HG02981 (cell line): ENCODE measurements around the gene APIP.
"Not testable (repeated sequence)": the region's sequence is repeated elsewhere in the genome, so short reads cannot be mapped to it uniquely, and the experiment has no call there.

Experiments
- ATAC-seq: cut with Tn5 transposase; IDR thresholded peaks from one replicate; pipeline ENCODE4 v1.9.1; 2021; ENCODE audit warnings: mild to moderate bottlenecking, moderate library complexity; ENCODE audit not compliant: unreplicated experiment

The APIP gene

GRCh38 chr11:34926101-34926830, 10.1 kb upstream of the APIP start:
- ATAC-seq = no peak

GRCh38 chr11:34924714-34925113, 8.5 kb upstream of the APIP start:
- ATAC-seq = no peak

- no peak for ATAC-seq
These were observed 5.0 kb upstream of the APIP start for GRCh38 chr11:34921156-34921555.

- ATAC-seq = peak; percentile 19
These were observed 928 bp upstream of the APIP start for GRCh38 chr11:34916843-34917770.

- peak; percentile 1 for ATAC-seq
These were observed 804 bp downstream of the APIP start for GRCh38 chr11:34915136-34916014.

- ATAC-seq = not testable (repeated sequence)
These were observed 2.6 kb downstream of the APIP start for GRCh38 chr11:34913556-34913955.

- ATAC-seq = no peak
These were observed 4.5 kb downstream of the APIP start for GRCh38 chr11:34911676-34912075.

GRCh38 chr11:34910817-34911216, 5.4 kb downstream of the APIP start:
- peak; percentile 43 for ATAC-seq

- no peak for ATAC-seq
These were observed 6.2 kb downstream of the APIP start for GRCh38 chr11:34909955-34910354.

- ATAC-seq = no peak
These were observed 6.8 kb downstream of the APIP start for GRCh38 chr11:34909415-34909814.

- ATAC-seq = no peak
These were observed 8.1 kb downstream of the APIP start for GRCh38 chr11:34907934-34908593.

- ATAC-seq = no peak
These were observed 10.5 kb downstream of the APIP start for GRCh38 chr11:34905666-34906065.

- ATAC-seq = no peak
These were observed 11.7 kb downstream of the APIP start for GRCh38 chr11:34904421-34904955.

GRCh38 chr11:34899633-34900016, 16.6 kb downstream of the APIP start:
- ATAC-seq = no peak

GRCh38 chr11:34898474-34898873, 17.7 kb downstream of the APIP start:
- ATAC-seq = no peak

GRCh38 chr11:34897171-34897870, 18.9 kb downstream of the APIP start:
- no peak for ATAC-seq

- ATAC-seq = not testable (repeated sequence)
These were observed 20.0 kb downstream of the APIP start for GRCh38 chr11:34896191-34896590.

- ATAC-seq = no peak
These were observed 22.8 kb downstream of the APIP start for GRCh38 chr11:34893416-34893815.

GRCh38 chr11:34891611-34892010, 24.6 kb downstream of the APIP start:
- no peak for ATAC-seq

GRCh38 chr11:34890812-34891211, 25.4 kb downstream of the APIP start:
- no peak for ATAC-seq
